Left ventricle myocardium inferior (tissue), 1 donor: Measurements from ENCODE around the gene IRX2. TPM values are rescaled to one million over a fixed set of nuclear protein-coding genes. Genes with fewer than 3 reads are reported as not detected.

Experiments used
- DNase-seq: peaks from one replicate; pipeline ENCODE4 v3.0.0-alpha.2; 2020
- H3K27ac ChIP-seq: fragments of 200-600 bp; replicated peaks from 2 replicates; pipeline ENCODE4 v1.8.0; 2021
- H3K27me3 ChIP-seq: fragments of 200-600 bp; 2 replicates; pipeline ENCODE4 v1.8.0; 2021; ENCODE audit warnings: low read depth
- H3K36me3 ChIP-seq: fragments of 200-600 bp; 2 replicates; pipeline ENCODE4 v1.8.0; 2021
- H3K4me1 ChIP-seq: fragments of 200-600 bp; 2 replicates; pipeline ENCODE4 v1.8.0; 2021
- H3K4me3 ChIP-seq: fragments of 200-600 bp; 2 replicates; pipeline ENCODE4 v1.8.0; 2021; ENCODE audit warnings: mild to moderate bottlenecking, moderate library complexity
- H3K9me3 ChIP-seq: fragments of 200-600 bp; replicated peaks from 2 replicates; pipeline ENCODE4 v1.8.0; 2021
- CTCF ChIP-seq: fragments of 200-600 bp; IDR thresholded peaks from 2 replicates; pipeline ENCODE4 v1.8.0; 2021; ENCODE audit warnings: antibody characterized with exemption, mild to moderate bottlenecking, borderline replicate concordance
- intact Hi-C: fragments of 100-400 bp; cut with micrococcal nuclease; formaldehyde crosslinking; loops from one replicate; pipeline ENCODE4 v1.11.0; 2022
- total RNA-seq: library from RNA; stranded (reverse); fragmentation: NEBNext Ultra II Directional; extraction: Animal tissue kit (Norgen Biotek cat#: 25700); gene quantifications from one replicate; pipeline ENCODE4 v1.2.1, GENCODE V29; 2021
- donor health status: DM: no; HTN: yes; CAD: no; lungs with severe emphysema.

IRX2 gene
- total RNA-seq, 1 donor from 2014 or later: 6.2 TPM

DNA sequence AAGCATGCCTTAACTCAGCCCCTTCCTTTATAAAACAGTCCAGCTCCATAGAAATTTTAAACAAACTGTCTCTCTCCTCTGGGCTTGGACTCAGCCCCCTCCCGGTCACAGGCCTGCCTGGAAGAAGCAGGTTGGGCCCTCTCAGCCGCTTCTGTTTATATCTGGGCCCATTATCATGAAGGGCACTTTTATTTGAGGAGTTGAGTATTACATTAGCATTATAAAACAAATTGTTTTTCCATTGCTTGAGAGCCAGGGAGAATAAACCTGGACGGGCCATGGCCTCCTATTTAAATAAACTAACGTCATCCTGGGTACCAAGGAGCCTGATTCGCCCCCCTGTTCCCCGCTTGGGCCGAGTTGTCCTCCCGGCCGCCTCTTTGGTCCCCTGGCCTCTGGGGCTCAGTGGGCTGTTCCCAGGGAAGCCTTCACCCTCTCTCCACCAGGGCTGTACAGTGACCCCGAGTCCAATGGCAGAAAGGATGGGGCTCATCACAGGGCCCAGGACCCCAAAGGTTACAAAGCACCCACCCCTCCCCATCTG lies 13.2 kb downstream of the IRX2 start:
- H3K36me3 ChIP-seq: no peaks in the 10 kb centered on the region
- intact Hi-C loops: no loop called here
- no peak for TF ChIP-seq CTCF
- peaks cover 4% of the 10 kb centered on the region for H3K9me3 ChIP-seq
- H3K27me3 ChIP-seq: peaks cover 97% of the 10 kb centered on the region
- no peak overlapping the region for H3K4me3 ChIP-seq
- no peak for DNase-seq
- H3K4me1 ChIP-seq: peaks cover 13% of the 10 kb centered on the region
- no peak overlapping the region for H3K27ac ChIP-seq

- Histone ChIP-seq H3K27me3 (peaks cover 97% of the 10 kb centered on the region), H3K9me3 (peaks cover 4% of the 10 kb centered on the region), H3K36me3 (no peaks in the 10 kb centered on the region), H3K27ac (no peak overlapping the region), H3K4me1 (peaks cover 13% of the 10 kb centered on the region), H3K4me3 (no peak overlapping the region)
- TF ChIP-seq CTCF: no peak
- intact Hi-C loops: no loop called here
- no peak for DNase-seq
Observed at GRCh38 chr5:2737273-2738155, 14.0 kb downstream of the IRX2 start.

DNA sequence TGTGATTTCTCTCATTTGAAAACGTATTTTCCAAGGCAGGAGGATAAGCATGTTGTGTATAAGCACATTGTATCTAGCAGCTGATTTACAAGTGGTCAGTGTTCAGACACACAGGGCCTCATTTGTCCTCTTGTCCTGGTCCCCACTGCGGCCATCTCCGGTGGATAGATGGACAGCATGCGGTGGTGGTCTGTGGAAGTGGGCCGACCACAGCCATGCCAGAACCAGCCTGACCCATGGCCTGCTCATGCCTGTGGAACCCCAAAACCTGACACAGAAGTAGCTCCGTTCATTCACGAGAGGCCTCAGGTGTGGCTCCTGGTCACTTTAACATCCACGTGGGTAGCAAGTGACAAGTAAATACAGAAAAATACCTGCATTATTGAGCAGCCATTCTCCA lies 14.6 kb downstream of the IRX2 start:
- TF ChIP-seq CTCF: no peak
- Histone ChIP-seq H3K36me3 (no peaks in the 10 kb centered on the region), H3K4me1 (peaks cover 13% of the 10 kb centered on the region), H3K9me3 (peaks cover 4% of the 10 kb centered on the region), H3K27me3 (peaks cover 97% of the 10 kb centered on the region), H3K4me3 (no peak overlapping the region), H3K27ac (no peak overlapping the region)
- intact Hi-C loops: no loop called here
- no peak for DNase-seq

DNA sequence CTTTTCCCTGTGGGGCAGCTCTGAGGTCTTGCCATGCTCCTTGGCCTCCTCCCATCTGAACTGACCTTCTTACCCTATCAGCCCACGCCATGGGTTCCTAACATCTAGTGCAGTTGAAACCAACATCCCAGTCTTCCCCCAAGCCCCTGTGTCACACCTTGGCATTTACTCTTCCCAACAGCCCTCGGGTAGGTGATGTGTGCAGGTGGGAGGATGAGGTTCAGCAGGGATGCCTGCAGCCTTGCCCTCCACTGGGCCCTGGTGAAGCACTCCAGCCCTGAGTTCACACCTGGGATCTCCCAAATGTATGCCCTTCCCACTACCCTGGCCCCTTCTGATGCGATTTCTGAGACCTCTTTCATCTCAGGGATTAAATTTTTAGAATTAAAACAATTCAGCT lies 15.5 kb downstream of the IRX2 start:
- Histone ChIP-seq H3K36me3 (no peaks in the 10 kb centered on the region), H3K27ac (no peak overlapping the region), H3K4me3 (no peak overlapping the region), H3K27me3 (peaks cover 97% of the 10 kb centered on the region), H3K9me3 (peaks cover 4% of the 10 kb centered on the region), H3K4me1 (peaks cover 13% of the 10 kb centered on the region)
- DNase-seq: no peak
- TF ChIP-seq CTCF: no peak
- intact Hi-C loops: no loop called here

DNA sequence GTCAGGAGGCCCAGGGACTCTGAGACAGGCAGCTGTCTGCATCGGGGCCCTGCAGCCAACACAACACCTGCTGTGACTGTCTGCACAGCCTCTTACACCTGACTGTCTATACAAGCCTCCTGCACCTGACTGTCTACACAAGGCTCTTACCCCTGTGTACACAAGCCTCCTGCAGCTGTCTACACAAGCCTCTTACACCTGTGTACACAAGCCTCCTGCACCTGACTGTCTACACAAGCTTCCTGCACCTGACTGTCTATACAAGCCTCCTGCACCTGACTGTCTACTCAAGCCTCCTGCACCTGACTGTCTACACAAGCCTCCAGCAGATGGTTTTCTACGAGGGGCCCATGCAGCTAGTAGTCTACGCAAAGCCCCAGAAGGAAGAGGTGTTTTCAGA lies 18.6 kb downstream of the IRX2 start:
- H3K27me3 ChIP-seq: peaks cover 96% of the 10 kb centered on the region
- TF ChIP-seq CTCF: no peak
- no peak overlapping the region for H3K4me3 ChIP-seq
- intact Hi-C loops: no loop called here
- peaks cover 4% of the 10 kb centered on the region for H3K9me3 ChIP-seq
- no peaks in the 10 kb centered on the region for H3K4me1 ChIP-seq
- no peak for DNase-seq
- H3K36me3 ChIP-seq: no peaks in the 10 kb centered on the region
- H3K27ac ChIP-seq: no peak overlapping the region
